DND-41 (cell line): ENCODE results near the gene GRB7.

Experiments used
- ATAC-seq: fragments of 200-7000 bp; cut with Tn5 transposase; 3 replicates; pipeline ENCODE4 v1.9.1; 2021; ENCODE audit warnings: low read depth; ENCODE audit not compliant: insufficient read depth
- DNase-seq: peaks from one replicate; pipeline ENCODE4 v3.0.0-alpha.2; 2020
- H2AFZ ChIP-seq: 2 replicates; pipeline ENCODE4 v1.6.0; 2012; ENCODE audit warnings: low read depth, low read length
- H3K27ac ChIP-seq: 2 replicates; pipeline ENCODE4 v1.5.1; 2012; ENCODE audit warnings: low read length, inconsistent platforms
- H3K27me3 ChIP-seq: fragments of 200-600 bp; sonication (generic); 2 replicates; pipeline ENCODE4 v1.6.0; 2012; ENCODE audit warnings: low read length, mild to moderate bottlenecking, inconsistent platforms; ENCODE audit not compliant: insufficient read depth, poor library complexity
- H3K36me3 ChIP-seq: 2 replicates; pipeline ENCODE4 v1.5.1; 2012; ENCODE audit warnings: low read length, inconsistent platforms; ENCODE audit not compliant: insufficient read depth
- H3K4me1 ChIP-seq: 2 replicates; pipeline ENCODE4 v1.5.1; 2012; ENCODE audit warnings: mild to moderate bottlenecking, low read length; ENCODE audit not compliant: insufficient read depth
- H3K4me2 ChIP-seq: 2 replicates; pipeline ENCODE4 v1.6.0; 2012; ENCODE audit warnings: mild to moderate bottlenecking, moderate library complexity, low read length, inconsistent platforms; ENCODE audit not compliant: insufficient read depth
- H3K4me3 ChIP-seq, 2 experiments: fragments of 200-600 bp in 1 of 2; shearing (Covaris generic) in 1 of 2; 2 replicates each; pipeline ENCODE4 v1.5.1; 2012 to 2016; ENCODE audit warnings: inconsistent platforms in 2 of 2, low read length in 2 of 2, mild to moderate bottlenecking in 2 of 2, low read depth in 1 of 2, moderate library complexity in 1 of 2
- H3K79me2 ChIP-seq: 2 replicates; pipeline ENCODE4 v1.6.0; 2012; ENCODE audit warnings: low read length, inconsistent platforms; ENCODE audit not compliant: insufficient read depth
- H3K9ac ChIP-seq: 2 replicates; pipeline ENCODE4 v1.6.0; 2012; ENCODE audit warnings: low read depth, mild to moderate bottlenecking, inconsistent platforms, low read length, moderate library complexity
- H3K9me3 ChIP-seq: 2 replicates; pipeline ENCODE4 v1.5.1; 2012; ENCODE audit warnings: low read length, moderate library complexity, mild to moderate bottlenecking, inconsistent platforms; ENCODE audit not compliant: insufficient read depth, severe bottlenecking
- H4K20me1 ChIP-seq: 2 replicates; pipeline ENCODE4 v1.6.0; 2012; ENCODE audit warnings: low read length; ENCODE audit not compliant: insufficient read depth
- EZH2 ChIP-seq: IDR thresholded peaks from 3 replicates; pipeline ENCODE4 v1.6.1; 2012; ENCODE audit warnings: borderline replicate concordance, low read depth, mild to moderate bottlenecking, moderate library complexity, low read length, inconsistent platforms; ENCODE audit not compliant: severe bottlenecking
- TF ChIP-seq, protein P1 (sequence below): IDR thresholded peaks from 2 replicates; pipeline ENCODE4 v1.5.1; 2012; ENCODE audit warnings: borderline replicate concordance, low read length, moderate library complexity, mild to moderate bottlenecking; ENCODE audit not compliant: poor library complexity, severe bottlenecking; ENCODE audit errors: extremely low read depth

Gene GRB7

GRCh38 chr17:39765175-39765574 lies 27.4 kb downstream of the GRB7 start:
- H3K36me3 ChIP-seq = no peaks in the 10 kb centered on the region
- H3K4me3 ChIP-seq = no peak overlapping the region
- peaks cover 14% of the 10 kb centered on the region for H3K4me1 ChIP-seq
- TF ChIP-seq EZH2 = no peak
- TF ChIP-seq, protein P1, sequence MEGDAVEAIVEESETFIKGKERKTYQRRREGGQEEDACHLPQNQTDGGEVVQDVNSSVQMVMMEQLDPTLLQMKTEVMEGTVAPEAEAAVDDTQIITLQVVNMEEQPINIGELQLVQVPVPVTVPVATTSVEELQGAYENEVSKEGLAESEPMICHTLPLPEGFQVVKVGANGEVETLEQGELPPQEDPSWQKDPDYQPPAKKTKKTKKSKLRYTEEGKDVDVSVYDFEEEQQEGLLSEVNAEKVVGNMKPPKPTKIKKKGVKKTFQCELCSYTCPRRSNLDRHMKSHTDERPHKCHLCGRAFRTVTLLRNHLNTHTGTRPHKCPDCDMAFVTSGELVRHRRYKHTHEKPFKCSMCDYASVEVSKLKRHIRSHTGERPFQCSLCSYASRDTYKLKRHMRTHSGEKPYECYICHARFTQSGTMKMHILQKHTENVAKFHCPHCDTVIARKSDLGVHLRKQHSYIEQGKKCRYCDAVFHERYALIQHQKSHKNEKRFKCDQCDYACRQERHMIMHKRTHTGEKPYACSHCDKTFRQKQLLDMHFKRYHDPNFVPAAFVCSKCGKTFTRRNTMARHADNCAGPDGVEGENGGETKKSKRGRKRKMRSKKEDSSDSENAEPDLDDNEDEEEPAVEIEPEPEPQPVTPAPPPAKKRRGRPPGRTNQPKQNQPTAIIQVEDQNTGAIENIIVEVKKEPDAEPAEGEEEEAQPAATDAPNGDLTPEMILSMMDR = no peak
- no peak overlapping the region for H3K4me2 ChIP-seq
- H4K20me1 ChIP-seq = no peaks in the 10 kb centered on the region
- H3K9me3 ChIP-seq = no peaks in the 10 kb centered on the region
- no peak overlapping the region for H3K27ac ChIP-seq
- H3K27me3 ChIP-seq = no peaks in the 10 kb centered on the region
- no peaks in the 10 kb centered on the region for H3K79me2 ChIP-seq
- no peak overlapping the region for H3K9ac ChIP-seq
- no peak overlapping the region for H2AFZ ChIP-seq
- DNase-seq (no peak), ATAC-seq (no peak)

GRCh38 chr17:39765766-39766165 lies 28.0 kb downstream of the GRB7 start:
- DNase-seq = no peak
- TF ChIP-seq, protein P1 = no peak
- no peak for TF ChIP-seq EZH2
- H3K27me3 ChIP-seq = no peaks in the 10 kb centered on the region
- no peaks in the 10 kb centered on the region for H3K79me2 ChIP-seq
- no peak for ATAC-seq
- H3K36me3 ChIP-seq = no peaks in the 10 kb centered on the region
- no peak overlapping the region for H2AFZ ChIP-seq
- H3K27ac ChIP-seq = no peak overlapping the region
- no peaks in the 10 kb centered on the region for H3K9me3 ChIP-seq
- no peaks in the 10 kb centered on the region for H4K20me1 ChIP-seq
- no peak overlapping the region for H3K4me2 ChIP-seq
- H3K4me3 ChIP-seq = no peak overlapping the region
- peaks cover 20% of the 10 kb centered on the region for H3K4me1 ChIP-seq
- H3K9ac ChIP-seq = no peak overlapping the region

- Histone ChIP-seq H3K79me2 (no peaks in the 10 kb centered on the region), H3K4me2 (no peak overlapping the region), H4K20me1 (no peaks in the 10 kb centered on the region), H3K36me3 (no peaks in the 10 kb centered on the region), H3K9me3 (no peaks in the 10 kb centered on the region), H3K9ac (no peak overlapping the region), H3K27me3 (no peaks in the 10 kb centered on the region), H3K27ac (no peak overlapping the region), H3K4me1 (peaks cover 28% of the 10 kb centered on the region), H3K4me3 (no peak overlapping the region), H2AFZ (no peak overlapping the region)
- TF ChIP-seq, protein P1 = no peak
- no peak for TF ChIP-seq EZH2
- ATAC-seq = no peak
- no peak for DNase-seq
Measured at GRCh38 chr17:39767147-39767546, 29.4 kb downstream of the GRB7 start.

GRCh38 chr17:39769974-39770587 lies 32.3 kb downstream of the GRB7 start:
- TF ChIP-seq, protein P1 = no peak
- no peak for TF ChIP-seq EZH2
- ATAC-seq = peak; percentile 74
- no peak overlapping the region for H3K4me2 ChIP-seq

More at GRCh38 chr17:39769974-39770587, 32.3 kb downstream of the GRB7 start:
- peak overlapping the region; percentile 9; the same call in 1 of the 2 replicates for H3K27ac ChIP-seq
- peak; percentile 32 for DNase-seq
- no peaks in the 10 kb centered on the region for H3K27me3 ChIP-seq
- no peaks in the 10 kb centered on the region for H3K36me3 ChIP-seq
- H4K20me1 ChIP-seq = no peaks in the 10 kb centered on the region
- no peaks in the 10 kb centered on the region for H3K79me2 ChIP-seq
- H2AFZ ChIP-seq = no peak overlapping the region
- H3K4me1 ChIP-seq = peaks cover 37% of the 10 kb centered on the region
- no peak overlapping the region for H3K9ac ChIP-seq
- no peak overlapping the region for H3K4me3 ChIP-seq
- H3K9me3 ChIP-seq = no peaks in the 10 kb centered on the region
